HepG2 (cell line): ENCODE data around the gene TMEM120A. TPM values are rescaled to one million over a fixed set of nuclear protein-coding genes. Genes with fewer than 3 reads are reported as not detected.

ENCODE experiments used
- CREM ChIP-seq, 2 experiments: sonication (generic) in 1 of 2; formaldehyde crosslinking in 1 of 2; IDR thresholded peaks; 2 replicates each; pipeline versions ENCODE4 v1.4.0 to v1.6.1; 2016 to 2020; ENCODE audit warnings: antibody characterized with exemption in 1 of 2, mild to moderate bottlenecking in 1 of 2, missing genetic modification reagents in 1 of 2
- FOXP4 ChIP-seq: sonication (generic); formaldehyde crosslinking; IDR thresholded peaks from 2 replicates; pipeline ENCODE4 v1.4.0; 2020; ENCODE audit warnings: missing genetic modification reagents
- GLI4 ChIP-seq: sonication (generic); formaldehyde crosslinking; IDR thresholded peaks from 2 replicates; pipeline ENCODE4 v1.5.1; 2020; ENCODE audit warnings: missing genetic modification reagents, mild to moderate bottlenecking, moderate library complexity, borderline replicate concordance
- IKZF1 ChIP-seq: fragments of 450-650 bp; IDR thresholded peaks from 2 replicates; pipeline ENCODE4 v1.7.1; 2016
- MAX ChIP-seq: IDR thresholded peaks from 2 replicates; pipeline ENCODE4 v1.6.1; 2012; ENCODE audit warnings: inconsistent platforms
- MLXIP ChIP-seq: sonication (generic); formaldehyde crosslinking; IDR thresholded peaks from 2 replicates; pipeline ENCODE4 v1.9.0; 2021; ENCODE audit warnings: missing genetic modification reagents, borderline replicate concordance
- MYC ChIP-seq: sonication (generic); formaldehyde crosslinking; IDR thresholded peaks from 2 replicates; pipeline ENCODE4 v1.9.0; 2021; ENCODE audit warnings: missing genetic modification reagents, borderline replicate concordance
- ZBTB38 ChIP-seq: sonication (generic); formaldehyde crosslinking; IDR thresholded peaks from 2 replicates; pipeline ENCODE4 v1.5.1; 2020; ENCODE audit warnings: mild to moderate bottlenecking, missing genetic modification reagents
- ZFP41 ChIP-seq: sonication (generic); formaldehyde crosslinking; IDR thresholded peaks from 2 replicates; pipeline ENCODE4 v1.4.0; 2020; ENCODE audit warnings: mild to moderate bottlenecking, missing genetic modification reagents, borderline replicate concordance
- ZNF142 ChIP-seq: sonication (generic); formaldehyde crosslinking; IDR thresholded peaks from 2 replicates; pipeline ENCODE4 v1.4.0; 2020; ENCODE audit warnings: missing genetic modification reagents
- polyA plus RNA-seq, 8 experiments: library from polyadenylated mRNA; depleted of rRNA in 3 of 8; stranded (reverse) in 7 of 8; unstranded in 1 of 8; fragments of >200 nt; fragmentation: Illumina TruSeq in 4 of 8; extraction: Trizol in 4 of 8; gene quantifications; 2 replicates each; pipeline versions ENCODE4 v1.2.1 to v1.2.3, GENCODE V29; 2011 to 2016; ENCODE audit warnings: low read depth in 4 of 8, missing spikeins in 1 of 8, mixed read lengths in 1 of 8; ENCODE audit not compliant: insufficient read depth in 1 of 8
- total RNA-seq, 5 experiments: library from RNA; depleted of rRNA; stranded (reverse); fragments of >200 nt; fragmentation: Illumina TruSeq; extraction: Trizol; gene quantifications; 2 replicates each; pipeline ENCODE4 v1.2.3, GENCODE V29; 2016; ENCODE audit warnings: low read depth in 1 of 5

TMEM120A gene
- total and polyA plus RNA-seq, 2 of the 13 experiments (the other 11 are each of a cell fraction or from before 2014, with no cell fraction given), result 40.3 to 102 TPM

GRCh38 chr7:75957021-75957736, 37.2 kb downstream of the TMEM120A start (continued):
- TF ChIP-seq ZFP41, result no peak
- no peak for TF ChIP-seq IKZF1
- TF ChIP-seq CREM (IDR thresholded peaks at IDR 0.05), result no peak
- TF ChIP-seq CREM (CRISPR knock-in tag; IDR thresholded peaks at IDR 0.05), result no peak
- no peak for TF ChIP-seq MLXIP
- 0 out of 2 replicates have a peak, but pooled peaks have one; percentile 19 for TF ChIP-seq MYC (CRISPR knock-in tag)
- no peak for TF ChIP-seq GLI4 (CRISPR knock-in tag)
- peak; percentile 93 for TF ChIP-seq ZBTB38
- 0 out of 2 replicates have a peak, but pooled peaks have one; percentile 11 for TF ChIP-seq MAX
- TF ChIP-seq ZNF142, result no peak
- no peak for TF ChIP-seq FOXP4 (CRISPR knock-in tag)
